Esophagus squamous epithelium (tissue), 4 donors: ENCODE data around the gene FAM78B.

Source experiments
- CTCF ChIP-seq, 6 experiments: fragments of 450-650 bp in 4 of 6; fragments of 200-600 bp in 2 of 6; sonication (generic) in 2 of 6; IDR thresholded peaks; one replicate each; pipeline ENCODE4 v1.5.1; 2016 to 2019; ENCODE audit warnings: antibody characterized with exemption in 6 of 6, mild to moderate bottlenecking in 4 of 6, moderate library complexity in 4 of 6
- POLR2A ChIP-seq, 4 donors: fragments of 450-650 bp; IDR thresholded peaks; one replicate each; pipeline ENCODE4 v1.6.1; 2017; ENCODE audit warnings: antibody characterized with exemption in 4 of 4, mild to moderate bottlenecking in 4 of 4, moderate library complexity in 3 of 4

- TF ChIP-seq CTCF (IDR thresholded peaks at IDR 0.05), result no peak
- TF ChIP-seq POLR2A (IDR thresholded peaks at IDR 0.05), result no peak
Measured at GRCh38 chr1:166151804-166152203, 15.0 kb downstream of the FAM78B start.
